ENCODE measurements around the gene ROPN1B. TPM values are rescaled to one million over a fixed set of nuclear protein-coding genes. Genes with fewer than 3 reads are reported as not detected.
"Not testable (repeated sequence)": the region's sequence is repeated elsewhere in the genome, so short reads cannot be mapped to it uniquely, and the experiment has no call there.

The ROPN1B gene
- 2.0 and 2.5 TPM in 2 replicates for total RNA-seq
- long read RNA-seq, partial matches to known transcripts: 1 of 2 reads
- long read RNA-seq, other reads (novel, unspliced or antisense): 0 of 2 reads

DNA sequence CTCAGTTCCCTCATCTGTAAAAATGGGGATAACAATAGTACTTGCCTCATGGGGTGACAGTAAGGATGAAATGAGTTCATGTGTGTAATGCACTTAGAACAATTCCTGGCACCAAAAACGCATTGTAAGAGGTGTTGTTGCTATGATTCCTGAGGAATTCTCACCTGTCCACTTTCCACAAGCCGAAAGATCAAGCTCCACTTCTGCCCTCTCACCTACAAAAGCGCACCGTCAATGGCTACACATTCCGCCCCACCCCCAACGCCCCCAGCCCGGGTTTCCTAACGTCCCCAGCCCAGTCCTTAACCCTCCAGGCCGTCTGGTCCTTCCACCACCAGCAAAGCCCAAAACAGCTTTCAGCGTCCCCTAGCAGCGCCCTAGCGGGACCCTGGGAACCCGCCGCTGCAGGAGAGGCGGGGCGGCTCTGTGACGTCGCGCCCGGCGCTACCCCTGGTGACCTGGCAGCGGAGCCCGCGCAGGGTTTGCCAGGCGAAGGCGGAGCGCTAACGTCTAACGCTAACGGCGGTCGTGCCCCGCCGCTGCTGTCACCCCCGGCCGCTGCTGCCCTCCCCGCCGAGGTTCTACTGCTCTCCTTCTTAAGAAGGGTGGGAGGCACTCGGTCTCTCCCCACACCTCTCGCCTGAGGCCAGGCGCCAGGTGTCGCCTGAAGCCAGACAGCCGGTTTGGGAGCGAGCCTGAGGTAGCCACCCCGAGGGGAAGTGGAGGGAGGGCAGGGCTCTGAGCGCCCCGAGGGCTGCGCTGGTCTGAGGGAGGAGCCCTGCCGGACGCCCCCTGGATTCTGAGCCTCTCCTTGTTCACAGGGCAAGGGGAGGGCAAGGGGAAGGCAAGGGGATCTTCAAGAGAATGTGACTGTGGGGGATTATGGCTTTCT lies at the start of gene ROPN1B:
Gene ROPN1B (plus strand): TSS at position 478 of the 892 bp plus-strand sequence. CDS start 2,877 bp downstream, outside the sequence.
- Mint-ChIP-seq H3K27me3 (ENCODE audit: low read depth) (peaks cover 31% of the 10 kb centered on the region), H3K4me3 (peak within 1 kb of the TSS; percentile 20), H3K4me1 (peaks cover 13% of the 10 kb centered on the region)
- not testable (repeated sequence) for DNase-seq (ENCODE audit: low read depth, low spot score); H3K9me3 Mint-ChIP-seq; H3K27ac Mint-ChIP-seq (ENCODE audit: unreplicated experiment); H3K36me3 Mint-ChIP-seq (ENCODE audit: low read depth)

DNA sequence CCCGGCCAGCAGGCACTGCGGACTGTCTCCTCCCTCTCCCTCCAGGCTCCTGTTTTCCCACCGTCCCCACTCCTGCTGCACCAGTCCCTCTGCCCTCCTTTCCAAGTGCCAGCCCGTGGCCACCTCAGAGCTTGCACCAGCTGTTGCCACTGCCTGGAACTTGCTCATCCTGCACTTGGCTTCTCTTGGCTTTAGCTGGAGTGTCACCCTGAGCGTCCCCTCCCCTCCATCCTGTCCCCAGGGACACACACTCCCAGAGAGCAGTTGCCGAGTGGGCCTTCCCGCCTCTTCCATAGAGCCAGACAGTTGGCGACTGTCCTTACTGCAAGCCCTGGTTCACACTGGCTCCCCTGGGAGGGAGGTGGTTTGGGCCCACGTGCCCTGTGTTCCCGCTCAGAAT lies 48.8 kb upstream of the ROPN1B start:
- H3K27ac Mint-ChIP-seq (ENCODE audit: unreplicated experiment); DNase-seq (ENCODE audit: low read depth, low spot score); H3K27me3 Mint-ChIP-seq (ENCODE audit: low read depth); H3K36me3 Mint-ChIP-seq (ENCODE audit: low read depth); H3K9me3 Mint-ChIP-seq: not testable (repeated sequence)
- Mint-ChIP-seq H3K4me1 (peaks cover 15% of the 10 kb centered on the region), H3K4me3 (peak overlapping the region; percentile 64)

DNA sequence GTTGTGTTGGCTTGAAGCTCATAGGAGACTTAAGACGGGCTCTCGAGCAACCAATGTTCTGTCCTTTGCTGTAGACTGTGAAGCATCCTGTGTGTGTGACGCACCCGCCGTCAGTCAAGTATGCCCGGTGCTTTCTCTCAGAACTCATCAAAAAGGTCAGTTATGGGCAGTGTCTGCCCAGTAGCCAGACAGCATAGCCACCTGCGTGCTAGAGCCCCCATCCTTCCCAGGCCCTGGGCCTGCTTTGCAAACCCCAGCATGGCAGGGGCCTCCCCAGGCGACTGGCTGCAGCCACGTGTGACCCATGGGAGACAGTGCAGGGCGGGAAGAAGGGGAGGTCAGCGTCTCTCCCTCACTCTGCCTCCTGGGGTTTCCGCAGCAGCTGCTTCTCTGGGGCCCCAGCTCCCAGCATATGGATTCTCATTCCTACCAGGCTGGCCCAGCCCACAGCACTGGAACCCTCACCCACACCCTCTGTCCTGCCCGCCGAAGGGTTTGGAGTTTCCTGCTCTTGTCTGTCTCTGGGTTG lies 48.2 kb upstream of the ROPN1B start:
- H3K27ac Mint-ChIP-seq (ENCODE audit: unreplicated experiment); DNase-seq (ENCODE audit: low read depth, low spot score); H3K4me3 Mint-ChIP-seq; H3K36me3 Mint-ChIP-seq (ENCODE audit: low read depth); H3K9me3 Mint-ChIP-seq; H3K27me3 Mint-ChIP-seq (ENCODE audit: low read depth): not testable (repeated sequence)
- peaks cover 14% of the 10 kb centered on the region for H3K4me1 Mint-ChIP-seq

DNA sequence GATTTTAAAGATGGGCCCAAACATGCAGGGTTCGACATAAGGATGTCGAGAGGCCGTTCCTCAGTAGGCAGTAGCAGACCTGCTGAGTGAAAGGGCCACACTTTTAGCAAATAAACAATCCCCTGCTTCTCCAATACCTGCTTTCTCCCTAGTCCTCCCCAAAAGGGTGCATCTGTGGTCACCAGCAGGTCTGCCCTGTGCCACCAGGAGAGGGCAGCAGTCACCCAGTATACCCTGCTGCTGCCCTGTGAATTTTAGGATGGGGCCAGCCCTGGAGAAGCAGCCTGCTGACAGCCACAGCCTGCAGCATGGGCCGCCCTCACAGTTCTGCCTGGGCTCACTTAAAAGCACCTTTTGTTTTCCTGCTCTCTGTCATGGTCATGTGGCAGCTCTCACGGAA lies 47.3 kb upstream of the ROPN1B start:
- peak overlapping the region; percentile 58 for H3K27ac Mint-ChIP-seq (ENCODE audit: unreplicated experiment)

GRCh38 chr3:125923324-125924115 lies 45.5 kb upstream of the ROPN1B start:
- not testable (repeated sequence) for H3K36me3 Mint-ChIP-seq (ENCODE audit: low read depth); H3K4me1 Mint-ChIP-seq; H3K27me3 Mint-ChIP-seq (ENCODE audit: low read depth); H3K27ac Mint-ChIP-seq (ENCODE audit: unreplicated experiment); H3K4me3 Mint-ChIP-seq; H3K9me3 Mint-ChIP-seq; DNase-seq (ENCODE audit: low read depth, low spot score)

More for the DNA sequence above, 47.3 kb upstream of the ROPN1B start:
- TF ChIP-seq CTCF (conservative IDR thresholded peaks at IDR 0.05): peak; percentile 68
- not testable (repeated sequence) for H3K27me3 Mint-ChIP-seq (ENCODE audit: low read depth); H3K36me3 Mint-ChIP-seq (ENCODE audit: low read depth); H3K4me3 Mint-ChIP-seq; H3K9me3 Mint-ChIP-seq
- H3K4me1 Mint-ChIP-seq: peaks cover 14% of the 10 kb centered on the region
- peak; percentile 53 for DNase-seq (ENCODE audit: low read depth, low spot score)

DNA sequence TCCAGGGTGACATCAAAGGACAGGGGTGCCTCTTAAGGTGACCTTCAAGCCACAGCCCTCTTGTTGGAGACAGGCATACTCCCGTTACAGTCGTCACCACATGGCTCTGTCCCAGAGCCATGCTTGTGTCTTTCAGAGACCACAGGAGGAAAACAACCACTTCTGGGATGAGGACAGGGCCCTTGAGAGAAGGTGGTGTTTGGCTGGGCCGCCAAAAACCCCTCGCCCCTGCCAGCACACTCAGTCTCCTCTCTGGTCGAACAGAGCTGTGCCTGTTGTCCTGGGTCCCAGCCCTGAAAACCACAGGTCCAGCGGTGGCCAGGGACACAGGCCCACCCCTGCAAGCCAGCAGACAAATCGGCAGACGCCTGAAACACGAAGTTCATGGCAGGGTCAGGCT lies 44.7 kb upstream of the ROPN1B start:
- H3K36me3 Mint-ChIP-seq (ENCODE audit: low read depth); H3K27me3 Mint-ChIP-seq (ENCODE audit: low read depth); H3K9me3 Mint-ChIP-seq; H3K4me3 Mint-ChIP-seq; H3K27ac Mint-ChIP-seq (ENCODE audit: unreplicated experiment); DNase-seq (ENCODE audit: low read depth, low spot score): not testable (repeated sequence)
- peaks cover 13% of the 10 kb centered on the region for H3K4me1 Mint-ChIP-seq

DNA sequence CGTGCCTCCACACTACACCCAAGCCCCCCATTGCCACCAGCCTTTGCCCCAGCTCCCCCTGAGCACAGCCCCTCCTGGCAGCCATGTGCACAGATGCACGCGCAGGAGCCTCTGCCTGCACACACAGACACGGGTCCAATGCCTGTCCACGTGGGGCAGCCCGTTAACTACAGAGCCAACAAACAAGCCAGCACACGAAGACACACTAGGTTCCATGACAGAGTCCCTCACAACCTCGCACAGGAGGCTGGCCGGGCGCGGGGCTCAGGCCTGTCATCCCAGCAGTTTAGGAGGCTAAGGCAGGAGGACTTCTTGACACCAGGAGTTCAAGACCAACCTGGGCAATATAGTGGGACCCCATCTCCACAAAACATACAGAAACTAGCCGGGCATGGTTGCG lies 43.3 kb upstream of the ROPN1B start:
- not testable (repeated sequence) for H3K36me3 Mint-ChIP-seq (ENCODE audit: low read depth); H3K9me3 Mint-ChIP-seq; H3K4me3 Mint-ChIP-seq; DNase-seq (ENCODE audit: low read depth, low spot score); H3K27me3 Mint-ChIP-seq (ENCODE audit: low read depth)
- Mint-ChIP-seq H3K27ac (ENCODE audit: unreplicated experiment) (peak overlapping the region; percentile 50), H3K4me1 (peaks cover 17% of the 10 kb centered on the region)

- H3K27ac Mint-ChIP-seq (ENCODE audit: unreplicated experiment); H3K4me3 Mint-ChIP-seq: not testable (repeated sequence)
- peaks cover 12% of the 10 kb centered on the region for H3K4me1 Mint-ChIP-seq
Observed at GRCh38 chr3:125928771-125929545, 40.0 kb upstream of the ROPN1B start.

GRCh38 chr3:125929765-125930164 lies 39.2 kb upstream of the ROPN1B start:
- H3K9me3 Mint-ChIP-seq; H3K27me3 Mint-ChIP-seq (ENCODE audit: low read depth); H3K36me3 Mint-ChIP-seq (ENCODE audit: low read depth); H3K4me3 Mint-ChIP-seq; H3K27ac Mint-ChIP-seq (ENCODE audit: unreplicated experiment); DNase-seq (ENCODE audit: low read depth, low spot score): not testable (repeated sequence)
- peaks cover 12% of the 10 kb centered on the region for H3K4me1 Mint-ChIP-seq

More at GRCh38 chr3:125928771-125929545, 40.0 kb upstream of the ROPN1B start:
- not testable (repeated sequence) for H3K36me3 Mint-ChIP-seq (ENCODE audit: low read depth); H3K9me3 Mint-ChIP-seq; H3K27me3 Mint-ChIP-seq (ENCODE audit: low read depth)
- DNase-seq (ENCODE audit: low read depth, low spot score): peak; percentile 86
- peak; percentile 72 for TF ChIP-seq CTCF (conservative IDR thresholded peaks at IDR 0.05)

DNA sequence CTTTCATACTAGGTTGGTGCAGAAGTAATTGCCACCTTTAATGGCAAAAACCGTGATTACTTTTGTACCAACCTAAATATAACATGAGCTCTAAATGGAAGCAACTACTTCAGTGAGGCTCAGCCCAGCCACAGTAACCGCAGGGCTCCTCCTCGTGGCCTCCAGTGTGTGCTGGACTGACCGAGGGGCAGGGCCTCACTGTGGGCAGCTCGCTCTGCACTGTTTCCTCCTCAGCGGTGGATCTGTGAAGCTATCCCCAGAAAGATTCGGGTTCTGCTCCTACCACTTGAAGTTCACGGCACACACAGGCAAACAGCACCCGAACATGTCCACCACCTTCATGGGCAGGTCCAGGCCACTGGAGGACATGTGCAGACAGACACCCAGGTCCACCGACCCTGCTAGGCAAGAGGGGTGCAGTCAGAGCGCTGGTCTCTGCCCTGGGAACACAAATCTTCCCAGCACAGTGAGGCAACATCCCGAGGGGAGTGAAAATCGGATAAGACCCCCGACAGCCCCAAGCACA lies 37.6 kb upstream of the ROPN1B start:
- H3K4me3 Mint-ChIP-seq; H3K36me3 Mint-ChIP-seq (ENCODE audit: low read depth); H3K27me3 Mint-ChIP-seq (ENCODE audit: low read depth); H3K9me3 Mint-ChIP-seq; DNase-seq (ENCODE audit: low read depth, low spot score); H3K27ac Mint-ChIP-seq (ENCODE audit: unreplicated experiment): not testable (repeated sequence)
- H3K4me1 Mint-ChIP-seq: peaks cover 26% of the 10 kb centered on the region
